K562 (cell line): ENCODE data around the gene KHSRP. TPM values are rescaled to one million over a fixed set of nuclear protein-coding genes. Genes with fewer than 3 reads are reported as not detected.
A peak's percentile ranks its signal among the peaks of the same experiment; 100 is the strongest.

Experiments
- BCL6 ChIP-seq: fragments of 250-450 bp; sonication (Bioruptor Pico); IDR thresholded peaks from 2 replicates; pipeline ENCODE4 v1.4.0; 2020
- C11orf30 ChIP-seq: fragments of 450-650 bp; IDR thresholded peaks from 2 replicates; pipeline ENCODE4 v1.6.1; 2016; ENCODE audit warnings: low read depth, mild to moderate bottlenecking
- ELF2 ChIP-seq: fragments of 250-450 bp; sonication (Bioruptor Pico); IDR thresholded peaks from 2 replicates; pipeline ENCODE4 v1.5.0; 2021; ENCODE audit warnings: mild to moderate bottlenecking
- FOXA3 ChIP-seq, 2 experiments: fragments of 450-650 bp in 1 of 2; sonication (generic) in 1 of 2; formaldehyde crosslinking; IDR thresholded peaks in 1 of 2; conservative IDR thresholded peaks in 1 of 2; 2 replicates each; pipeline versions ENCODE4 v1.4.0 to v1.8.0; 2020 to 2022; ENCODE audit warnings: mild to moderate bottlenecking in 2 of 2, missing genetic modification reagents in 1 of 2
- HDAC6 ChIP-seq: IDR thresholded peaks from 2 replicates; pipeline ENCODE4 v1.6.1; 2012; ENCODE audit warnings: low read depth, mild to moderate bottlenecking, control low read depth, inconsistent platforms, low read length, moderate library complexity
- LEF1 ChIP-seq: fragments of 450-650 bp; IDR thresholded peaks from 2 replicates; pipeline ENCODE4 v1.6.1; 2016; ENCODE audit warnings: mild to moderate bottlenecking
- NBN ChIP-seq: fragments of 450-650 bp; IDR thresholded peaks from 2 replicates; pipeline ENCODE4 v1.6.1; 2016; ENCODE audit warnings: low read depth, mild to moderate bottlenecking
- NELFE ChIP-seq: IDR thresholded peaks from 2 replicates; pipeline ENCODE4 v1.6.1; 2011; ENCODE audit warnings: mild to moderate bottlenecking; ENCODE audit not compliant: insufficient read depth, insufficient read length
- NONO ChIP-seq, 2 experiments: fragments of 200-400 bp in 1 of 2; fragments of 450-650 bp in 1 of 2; formaldehyde crosslinking in 1 of 2; IDR thresholded peaks; 2 replicates each; pipeline ENCODE4 v1.6.1; 2017; ENCODE audit warnings: low read depth in 2 of 2, mild to moderate bottlenecking in 2 of 2, moderate library complexity in 2 of 2, low read length in 1 of 2
- NUFIP1 ChIP-seq: fragments of 450-650 bp; IDR thresholded peaks from 2 replicates; pipeline ENCODE4 v1.6.1; 2018; ENCODE audit not compliant: partially characterized antibody
- PTTG1 ChIP-seq: fragments of 450-650 bp; IDR thresholded peaks from 2 replicates; pipeline ENCODE4 v1.6.1; 2016; ENCODE audit warnings: low read depth, mild to moderate bottlenecking, missing genetic modification characterization, missing compliant biosample characterization
- SIX5 ChIP-seq, 2 experiments: IDR thresholded peaks; 2 replicates each; pipeline ENCODE4 v1.6.1; 2011; ENCODE audit warnings: low read length in 2 of 2, borderline replicate concordance in 1 of 2, low read depth in 1 of 2, mild to moderate bottlenecking in 1 of 2, moderate library complexity in 1 of 2; ENCODE audit not compliant: insufficient read depth in 1 of 2
- SMC3 ChIP-seq: conservative IDR thresholded peaks from 2 replicates; pipeline ENCODE4 v1.6.1; 2011; ENCODE audit warnings: low read depth, low read length, improper control_type of control experiment; ENCODE audit not compliant: insufficient read depth
- TAL1 ChIP-seq: fragments of 450-650 bp; IDR thresholded peaks from 2 replicates; pipeline ENCODE4 v1.6.1; 2016; ENCODE audit warnings: mild to moderate bottlenecking
- TGIF2 ChIP-seq: sonication (generic); formaldehyde crosslinking; IDR thresholded peaks from 2 replicates; pipeline ENCODE4 v1.8.1; 2022; ENCODE audit warnings: mild to moderate bottlenecking, missing genetic modification reagents, moderate library complexity
- ZNF174 ChIP-seq: fragments of 250-450 bp; sonication (Bioruptor Pico); IDR thresholded peaks from 2 replicates; pipeline ENCODE4 v1.4.0; 2020; ENCODE audit warnings: mild to moderate bottlenecking
- polyA plus RNA-seq, 8 experiments: library from polyadenylated mRNA; depleted of rRNA in 4 of 8; stranded (reverse) in 5 of 8; unstranded in 3 of 8; fragments of >200 nt; fragmentation: Nextera tagmentation in 2 of 8; fragmentation: Illumina TruSeq in 1 of 8; extraction: Ambion mirVana in 2 of 8; extraction: Trizol in 1 of 8; gene quantifications; 2 replicates each; pipeline versions ENCODE4 v1.2.1 to v1.2.3, GENCODE V29; 2011 to 2014; ENCODE audit warnings: inconsistent platforms in 1 of 8, missing spikeins in 1 of 8
- total RNA-seq, 7 experiments: library from RNA; depleted of rRNA in 6 of 7; stranded (reverse); fragments of >200 nt in 6 of 7; fragmentation: Illumina TruSeq in 2 of 7; extraction: Trizol in 2 of 7; gene quantifications; 2 replicates each; pipeline versions ENCODE4 v1.2.1 to v1.2.3, GENCODE V29; 2011 to 2021; ENCODE audit warnings: low replicate concordance in 1 of 7
- TF ChIP-seq, protein P1 (sequence below): fragments of 450-650 bp; formaldehyde crosslinking; IDR thresholded peaks from 2 replicates; pipeline ENCODE4 v1.4.0; 2020; ENCODE audit warnings: mild to moderate bottlenecking, moderate library complexity
- TF ChIP-seq, protein P2 (sequence below), 2 experiments: fragments of 200-800 bp in 1 of 2; sonication (Bioruptor generic) in 1 of 2; sonication (generic) in 1 of 2; formaldehyde crosslinking in 1 of 2; IDR thresholded peaks in 1 of 2; conservative IDR thresholded peaks in 1 of 2; 2 replicates each; pipeline versions ENCODE4 v1.5.0 to v1.6.1; 2016 to 2020; ENCODE audit warnings: missing compliant biosample characterization in 1 of 2, missing genetic modification characterization in 1 of 2, missing genetic modification reagents in 1 of 2
- TF ChIP-seq, protein P3 (sequence below): fragments of 200-800 bp; sonication (Bioruptor generic); IDR thresholded peaks from 2 replicates; pipeline ENCODE4 v1.6.1; 2017; ENCODE audit warnings: missing genetic modification characterization, missing compliant biosample characterization
- TF ChIP-seq, protein P4 (sequence below): fragments of 150-350 bp; conservative IDR thresholded peaks from 2 replicates; pipeline ENCODE4 v1.6.1; 2014; ENCODE audit warnings: low read length

The KHSRP gene
- total and polyA plus RNA-seq, 9 of the 15 experiments (the other 6 are each of a cell fraction or from before 2014, with no cell fraction given) = 4.2 to 564 (median 139) TPM

DNA sequence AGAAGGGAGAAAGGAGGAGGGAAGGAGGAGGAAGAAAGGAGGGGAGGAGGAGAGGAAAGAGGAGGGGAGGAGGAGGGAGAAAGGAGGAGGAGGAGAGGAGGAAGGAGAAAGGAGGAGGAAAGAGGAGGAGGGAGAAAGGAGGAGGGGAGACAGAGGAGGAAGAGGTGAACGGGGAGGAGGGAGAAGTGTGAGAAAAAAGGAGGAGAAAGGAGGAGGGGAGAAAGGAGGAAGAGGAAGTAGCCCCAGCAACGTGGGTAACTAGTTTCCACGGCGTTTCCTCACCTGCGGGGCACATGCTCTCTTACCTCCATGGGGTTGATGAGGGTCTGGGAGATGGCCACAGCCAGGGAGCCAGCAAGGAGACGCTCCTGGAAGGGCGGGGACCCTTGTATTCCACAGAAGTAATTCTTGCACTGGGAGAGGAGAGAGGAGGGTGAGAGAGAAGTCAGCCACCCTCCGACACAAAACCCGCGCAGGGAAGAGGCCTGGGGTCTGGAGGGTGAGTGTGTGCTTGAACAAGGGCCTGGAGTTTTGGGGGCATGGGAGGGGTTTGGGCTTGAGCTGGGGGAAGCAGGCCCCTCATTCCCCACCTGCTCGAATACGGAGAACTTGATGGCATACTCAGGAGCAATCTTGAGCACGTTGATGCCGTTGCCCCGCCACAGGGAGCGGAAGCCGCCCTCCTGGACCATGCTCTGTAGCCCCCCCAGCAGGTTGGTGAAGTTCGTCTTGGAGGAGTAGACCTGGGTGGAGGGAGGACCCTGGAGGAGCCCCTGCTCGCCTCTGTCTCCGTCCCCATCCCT lies 5.0 kb upstream of the KHSRP start (continued):
- TF ChIP-seq, protein P1, sequence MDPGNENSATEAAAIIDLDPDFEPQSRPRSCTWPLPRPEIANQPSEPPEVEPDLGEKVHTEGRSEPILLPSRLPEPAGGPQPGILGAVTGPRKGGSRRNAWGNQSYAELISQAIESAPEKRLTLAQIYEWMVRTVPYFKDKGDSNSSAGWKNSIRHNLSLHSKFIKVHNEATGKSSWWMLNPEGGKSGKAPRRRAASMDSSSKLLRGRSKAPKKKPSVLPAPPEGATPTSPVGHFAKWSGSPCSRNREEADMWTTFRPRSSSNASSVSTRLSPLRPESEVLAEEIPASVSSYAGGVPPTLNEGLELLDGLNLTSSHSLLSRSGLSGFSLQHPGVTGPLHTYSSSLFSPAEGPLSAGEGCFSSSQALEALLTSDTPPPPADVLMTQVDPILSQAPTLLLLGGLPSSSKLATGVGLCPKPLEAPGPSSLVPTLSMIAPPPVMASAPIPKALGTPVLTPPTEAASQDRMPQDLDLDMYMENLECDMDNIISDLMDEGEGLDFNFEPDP = no peak
- TF ChIP-seq PTTG1 (tag) = no peak
- TF ChIP-seq, protein P2, sequence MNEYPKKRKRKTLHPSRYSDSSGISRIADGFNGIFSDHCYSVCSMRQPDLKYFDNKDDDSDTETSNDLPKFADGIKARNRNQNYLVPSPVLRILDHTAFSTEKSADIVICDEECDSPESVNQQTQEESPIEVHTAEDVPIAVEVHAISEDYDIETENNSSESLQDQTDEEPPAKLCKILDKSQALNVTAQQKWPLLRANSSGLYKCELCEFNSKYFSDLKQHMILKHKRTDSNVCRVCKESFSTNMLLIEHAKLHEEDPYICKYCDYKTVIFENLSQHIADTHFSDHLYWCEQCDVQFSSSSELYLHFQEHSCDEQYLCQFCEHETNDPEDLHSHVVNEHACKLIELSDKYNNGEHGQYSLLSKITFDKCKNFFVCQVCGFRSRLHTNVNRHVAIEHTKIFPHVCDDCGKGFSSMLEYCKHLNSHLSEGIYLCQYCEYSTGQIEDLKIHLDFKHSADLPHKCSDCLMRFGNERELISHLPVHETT (CRISPR knock-in tag; conservative IDR thresholded peaks at IDR 0.05 in 1 of 2, IDR thresholded peaks at IDR 0.05 in 1 of 2) = no peak
- TF ChIP-seq SIX5 (IDR thresholded peaks at IDR 0.05; ENCODE audit: borderline replicate concordance in 1 of 2, insufficient read depth in 1 of 2, low read depth in 1 of 2, low read length in 2 of 2) = no peak
- TF ChIP-seq NONO (IDR thresholded peaks at IDR 0.05; ENCODE audit: low read depth in 2 of 2, low read length in 1 of 2) = no peak
- TF ChIP-seq FOXA3 (CRISPR knock-in tag; conservative IDR thresholded peaks at IDR 0.05 in 1 of 2, IDR thresholded peaks at IDR 0.05 in 1 of 2) = no peak
- TF ChIP-seq BCL6 = no peak
- no peak for TF ChIP-seq ELF2
- no peak for TF ChIP-seq NUFIP1
- TF ChIP-seq TGIF2 (CRISPR knock-in tag) = no peak
- no peak for TF ChIP-seq SMC3
- TF ChIP-seq, protein P3, sequence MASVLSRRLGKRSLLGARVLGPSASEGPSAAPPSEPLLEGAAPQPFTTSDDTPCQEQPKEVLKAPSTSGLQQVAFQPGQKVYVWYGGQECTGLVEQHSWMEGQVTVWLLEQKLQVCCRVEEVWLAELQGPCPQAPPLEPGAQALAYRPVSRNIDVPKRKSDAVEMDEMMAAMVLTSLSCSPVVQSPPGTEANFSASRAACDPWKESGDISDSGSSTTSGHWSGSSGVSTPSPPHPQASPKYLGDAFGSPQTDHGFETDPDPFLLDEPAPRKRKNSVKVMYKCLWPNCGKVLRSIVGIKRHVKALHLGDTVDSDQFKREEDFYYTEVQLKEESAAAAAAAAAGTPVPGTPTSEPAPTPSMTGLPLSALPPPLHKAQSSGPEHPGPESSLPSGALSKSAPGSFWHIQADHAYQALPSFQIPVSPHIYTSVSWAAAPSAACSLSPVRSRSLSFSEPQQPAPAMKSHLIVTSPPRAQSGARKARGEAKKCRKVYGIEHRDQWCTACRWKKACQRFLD = no peak
- no peak for TF ChIP-seq NELFE
- peak; percentile 45; the same call in 1 of the 2 replicates for TF ChIP-seq NBN
- no peak for TF ChIP-seq ZNF174 (CRISPR knock-in tag)
- TF ChIP-seq, protein P4, sequence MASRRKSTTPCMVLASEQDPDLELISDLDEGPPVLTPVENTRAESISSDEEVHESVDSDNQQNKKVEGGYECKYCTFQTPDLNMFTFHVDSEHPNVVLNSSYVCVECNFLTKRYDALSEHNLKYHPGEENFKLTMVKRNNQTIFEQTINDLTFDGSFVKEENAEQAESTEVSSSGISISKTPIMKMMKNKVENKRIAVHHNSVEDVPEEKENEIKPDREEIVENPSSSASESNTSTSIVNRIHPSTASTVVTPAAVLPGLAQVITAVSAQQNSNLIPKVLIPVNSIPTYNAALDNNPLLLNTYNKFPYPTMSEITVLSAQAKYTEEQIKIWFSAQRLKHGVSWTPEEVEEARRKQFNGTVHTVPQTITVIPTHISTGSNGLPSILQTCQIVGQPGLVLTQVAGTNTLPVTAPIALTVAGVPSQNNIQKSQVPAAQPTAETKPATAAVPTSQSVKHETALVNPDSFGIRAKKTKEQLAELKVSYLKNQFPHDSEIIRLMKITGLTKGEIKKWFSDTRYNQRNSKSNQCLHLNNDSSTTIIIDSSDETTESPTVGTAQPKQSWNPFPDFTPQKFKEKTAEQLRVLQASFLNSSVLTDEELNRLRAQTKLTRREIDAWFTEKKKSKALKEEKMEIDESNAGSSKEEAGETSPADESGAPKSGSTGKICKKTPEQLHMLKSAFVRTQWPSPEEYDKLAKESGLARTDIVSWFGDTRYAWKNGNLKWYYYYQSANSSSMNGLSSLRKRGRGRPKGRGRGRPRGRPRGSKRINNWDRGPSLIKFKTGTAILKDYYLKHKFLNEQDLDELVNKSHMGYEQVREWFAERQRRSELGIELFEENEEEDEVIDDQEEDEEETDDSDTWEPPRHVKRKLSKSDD = no peak
- TF ChIP-seq HDAC6 = no peak
- no peak for TF ChIP-seq C11orf30
- no peak for TF ChIP-seq LEF1
- TF ChIP-seq TAL1 = no peak
